HG02759 (cell line): ENCODE data around the gene CGNL1.

Source experiments
- ATAC-seq: cut with Tn5 transposase; IDR thresholded peaks from one replicate; pipeline ENCODE4 v1.9.1; 2021; ENCODE audit warnings: mild to moderate bottlenecking, moderate library complexity; ENCODE audit not compliant: unreplicated experiment

CGNL1 gene

DNA sequence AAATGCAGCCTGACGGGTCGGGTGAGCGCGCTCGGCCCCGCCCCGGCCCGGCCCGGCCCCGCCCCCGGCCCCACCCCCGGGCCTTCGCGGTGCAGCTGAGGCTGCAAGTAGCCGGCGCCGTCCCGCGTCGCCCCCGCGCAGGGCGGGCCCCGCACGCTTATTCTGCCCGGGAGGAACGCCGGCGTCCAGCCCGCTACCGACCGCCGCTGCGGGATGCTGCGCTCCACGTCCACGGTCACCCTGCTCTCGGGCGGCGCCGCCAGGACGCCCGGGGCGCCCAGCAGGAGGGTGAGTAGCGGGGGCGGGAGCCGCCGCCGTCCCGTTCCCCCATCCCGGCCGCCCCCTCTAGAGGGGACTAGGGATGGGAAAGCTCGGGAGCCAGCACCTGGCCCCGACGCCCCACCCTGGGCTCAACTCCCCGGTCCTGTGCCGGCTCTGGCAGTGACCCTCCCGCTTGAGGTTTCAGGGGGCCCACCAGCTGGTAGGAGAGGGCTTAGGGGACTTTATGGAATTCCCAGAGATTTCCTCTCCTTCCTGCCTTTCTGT lies 215.6 kb downstream of the CGNL1 start, which contains the start of gene MYZAP:
MYZAP (plus strand) TSS at position 83 of the 546 bp plus-strand sequence; CDS start at position 214, 131 bp downstream.
- ATAC-seq = peak; percentile 45

DNA sequence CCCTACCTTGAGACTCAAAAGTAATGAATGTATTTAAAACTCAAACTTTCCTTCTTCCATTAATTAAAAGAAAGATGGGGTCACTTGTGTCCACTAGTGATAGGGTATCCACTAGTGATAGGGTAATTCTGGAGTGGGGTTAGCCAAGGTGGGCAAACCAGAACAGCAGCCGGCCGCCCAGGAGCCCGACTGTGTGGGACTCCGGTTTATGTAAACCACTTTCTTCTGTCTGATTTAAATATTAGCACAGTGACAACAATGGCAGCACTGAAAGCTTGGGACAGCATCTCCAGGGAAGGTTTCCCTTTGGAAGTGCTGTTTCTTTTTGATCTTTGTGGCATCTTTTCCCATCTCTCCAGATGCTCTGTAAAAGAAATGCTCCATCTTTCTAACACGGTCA lies 216.1 kb downstream of the CGNL1 start:
- ATAC-seq = no peak

DNA sequence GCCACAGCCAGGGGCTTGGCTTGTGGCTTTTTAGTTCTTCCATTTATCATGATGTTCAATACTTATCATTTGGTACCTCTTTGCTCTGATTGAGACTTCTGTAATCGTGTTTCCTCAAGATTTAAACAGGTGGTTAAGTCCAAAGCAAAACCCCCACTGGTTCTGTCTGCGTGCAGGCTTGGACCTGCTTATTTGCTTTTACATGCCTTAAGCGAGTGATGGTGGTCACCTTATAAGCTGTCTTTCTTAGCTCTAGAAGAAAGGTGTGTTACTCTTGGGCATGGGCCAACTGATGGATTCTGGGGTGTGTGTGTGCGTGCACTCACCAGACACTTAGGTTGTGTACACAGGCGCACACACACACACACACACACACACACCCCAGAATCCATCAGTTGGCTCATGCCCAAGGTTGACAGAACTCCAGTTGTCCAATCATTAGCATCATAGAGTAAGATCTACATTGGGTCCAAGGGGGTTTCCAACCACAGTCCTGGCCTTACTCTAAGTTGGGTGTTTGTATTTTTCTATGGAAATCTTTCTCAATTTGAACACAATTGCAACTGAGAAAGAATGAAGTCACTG lies 216.6 kb downstream of the CGNL1 start:
- no peak for ATAC-seq

DNA sequence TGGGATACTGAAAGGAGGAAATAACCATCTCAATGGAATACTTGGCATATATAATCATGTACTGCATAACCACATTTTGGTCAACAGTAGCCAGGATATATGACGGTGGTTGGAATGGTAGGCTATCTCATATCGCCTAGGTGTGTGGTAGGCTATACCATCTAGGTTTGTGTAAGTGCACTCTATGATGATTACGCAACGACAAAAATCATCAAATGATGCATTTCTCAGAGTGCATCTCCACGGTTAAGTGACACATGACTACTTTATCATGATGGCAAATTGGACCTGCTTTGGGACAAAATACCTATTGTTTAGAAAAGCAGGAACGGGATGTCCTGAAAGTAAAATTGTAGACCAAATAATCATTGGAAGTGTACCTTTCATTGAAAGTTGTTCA lies 218.2 kb downstream of the CGNL1 start:
- ATAC-seq = no peak

DNA sequence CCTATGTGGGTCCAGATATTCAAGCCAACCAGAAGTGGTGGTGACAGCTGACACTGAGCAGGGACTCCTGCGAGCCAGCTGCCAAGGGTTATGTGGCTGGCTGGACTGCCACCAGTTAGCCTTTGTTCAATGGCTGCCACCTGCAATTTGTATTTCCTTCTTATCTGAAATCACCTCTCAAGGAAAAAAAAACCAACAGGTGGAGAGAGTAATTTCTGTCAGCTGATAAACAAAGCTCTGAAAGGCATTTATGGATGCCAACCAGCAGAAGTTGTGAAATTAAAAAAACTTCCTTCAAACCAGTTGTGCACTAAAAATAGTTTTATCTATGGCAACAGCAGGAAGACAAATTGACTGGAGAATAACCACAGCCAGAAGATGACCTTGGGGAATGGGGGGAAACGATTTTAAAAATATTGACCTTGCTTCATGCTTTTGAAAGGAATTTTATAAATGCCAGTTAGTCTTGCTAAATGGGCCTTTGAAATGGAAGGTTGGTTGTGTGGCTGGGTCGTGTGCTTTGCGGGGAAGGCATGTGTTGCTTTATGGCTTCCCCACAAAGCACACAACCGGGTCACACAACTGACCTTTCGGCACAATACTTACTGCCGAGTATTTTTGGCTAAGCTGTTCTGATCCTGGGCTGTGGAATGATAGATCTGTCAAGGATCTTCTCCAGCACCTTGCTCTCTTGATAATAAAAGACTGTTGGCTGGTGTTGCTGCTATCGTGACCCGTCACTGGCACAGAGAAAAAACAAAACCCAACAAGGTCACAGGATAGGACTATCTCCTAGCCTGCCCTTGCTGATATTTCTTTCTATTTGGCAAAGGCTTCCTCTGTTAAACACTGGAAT lies 218.9 kb downstream of the CGNL1 start:
- no peak for ATAC-seq

DNA sequence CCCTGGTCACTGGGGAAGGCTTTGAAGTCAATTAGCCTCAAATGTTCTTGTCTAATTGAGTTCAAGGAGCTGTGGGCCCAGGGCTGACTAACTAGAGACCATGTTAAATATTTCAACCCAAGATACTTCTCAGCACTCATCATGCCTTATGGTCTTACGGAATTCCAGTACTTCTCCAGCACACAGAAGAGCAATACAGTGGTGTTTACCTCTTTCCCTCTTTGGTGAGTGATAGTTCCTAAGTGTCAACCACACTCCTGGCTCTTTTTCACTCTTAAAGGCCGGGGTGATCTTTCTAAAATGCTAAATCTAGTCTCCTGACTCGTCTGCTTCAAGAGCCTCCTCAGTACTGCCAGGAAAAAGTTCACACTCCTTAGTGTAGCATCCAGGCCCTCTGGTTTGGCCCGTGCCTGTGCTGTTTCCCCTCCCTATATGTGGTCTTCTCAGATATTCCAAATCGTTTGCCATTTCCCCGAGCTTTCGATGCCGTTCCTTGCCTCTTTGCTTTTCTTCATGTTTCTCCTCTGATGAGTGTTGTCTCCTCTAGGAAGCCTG lies 220.1 kb downstream of the CGNL1 start:
- ATAC-seq = no peak

DNA sequence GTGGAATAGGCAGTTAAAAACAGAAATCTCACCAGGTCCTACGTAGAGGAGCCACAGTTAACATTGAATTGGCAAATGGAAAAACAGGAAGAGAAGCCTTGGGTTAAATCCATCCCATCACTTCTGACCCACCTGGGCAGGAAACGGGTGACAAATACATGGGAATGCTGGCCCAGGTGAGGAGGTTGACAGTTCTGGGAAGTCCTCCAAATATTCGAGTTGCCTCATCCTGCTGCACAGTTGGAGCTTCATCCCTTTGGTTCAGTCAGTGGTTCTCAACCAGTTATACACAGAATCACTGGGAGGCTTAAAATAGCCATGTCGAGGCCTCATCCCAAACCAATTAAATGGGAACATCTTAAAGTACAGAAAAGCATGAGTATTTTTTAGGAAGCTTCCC lies 220.7 kb downstream of the CGNL1 start:
- ATAC-seq = no peak

DNA sequence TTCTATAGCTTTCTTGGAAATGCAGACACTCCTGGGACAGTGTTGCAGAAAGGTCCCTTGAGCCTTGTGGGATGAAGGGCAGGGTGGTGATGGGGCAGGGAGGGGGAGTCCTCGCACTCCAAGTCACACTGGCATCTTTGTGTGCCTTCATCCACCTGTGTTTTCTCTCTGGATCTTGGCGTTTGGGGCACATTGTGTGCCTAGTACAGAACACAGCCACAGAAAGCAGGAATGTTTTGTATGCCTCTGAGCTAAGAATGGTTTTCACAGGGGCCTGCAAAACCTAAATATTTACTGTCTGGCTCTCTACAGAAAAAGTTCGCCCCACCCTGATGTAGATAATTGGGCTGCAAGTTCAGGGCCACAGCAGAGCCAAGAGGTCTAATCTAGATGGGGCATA lies 221.1 kb downstream of the CGNL1 start:
- no peak for ATAC-seq

DNA sequence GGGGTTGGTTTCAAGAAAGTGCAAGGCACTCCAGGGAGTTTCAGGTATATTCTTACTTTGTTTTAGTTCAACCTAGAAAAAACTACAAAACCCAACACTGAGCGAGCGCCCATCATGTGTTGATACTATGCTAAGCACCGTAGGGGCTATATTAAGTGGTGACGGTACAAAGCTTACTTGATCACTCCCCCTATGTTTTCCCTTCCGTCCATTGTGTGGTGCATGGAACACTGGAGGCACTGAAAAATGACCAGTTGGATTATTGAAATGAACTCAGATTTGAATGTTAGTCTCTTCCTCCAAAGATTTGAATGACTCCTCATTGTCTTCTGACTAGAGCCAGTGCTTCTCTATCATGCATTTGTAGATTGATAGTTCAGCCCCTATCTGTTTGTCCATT lies 222.0 kb downstream of the CGNL1 start:
- no peak for ATAC-seq

DNA sequence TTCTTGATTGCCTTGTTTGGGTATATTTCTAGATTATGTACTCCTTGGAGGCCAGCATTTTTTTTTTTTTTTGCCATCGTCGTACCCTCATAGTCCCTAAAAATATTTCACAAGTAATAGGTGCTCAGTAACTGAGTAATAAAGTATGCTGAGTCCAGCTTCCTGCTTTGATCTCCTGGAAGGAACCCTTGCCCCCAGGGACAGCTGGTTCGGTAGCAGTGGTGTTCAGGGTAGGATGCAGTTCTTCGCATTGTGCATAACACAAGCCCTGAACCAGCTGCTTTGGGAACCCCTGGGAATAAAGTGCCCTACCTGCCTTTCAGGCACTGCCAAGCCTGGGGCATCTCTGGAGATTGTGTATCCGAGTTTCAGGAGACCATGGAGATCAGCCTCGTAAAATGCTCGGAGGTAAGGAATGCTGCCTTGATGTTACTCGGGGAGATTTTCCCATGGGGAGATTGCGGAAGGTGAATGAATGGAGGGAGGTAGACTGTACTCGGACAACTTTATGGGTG lies 223.0 kb downstream of the CGNL1 start:
- ATAC-seq = no peak

DNA sequence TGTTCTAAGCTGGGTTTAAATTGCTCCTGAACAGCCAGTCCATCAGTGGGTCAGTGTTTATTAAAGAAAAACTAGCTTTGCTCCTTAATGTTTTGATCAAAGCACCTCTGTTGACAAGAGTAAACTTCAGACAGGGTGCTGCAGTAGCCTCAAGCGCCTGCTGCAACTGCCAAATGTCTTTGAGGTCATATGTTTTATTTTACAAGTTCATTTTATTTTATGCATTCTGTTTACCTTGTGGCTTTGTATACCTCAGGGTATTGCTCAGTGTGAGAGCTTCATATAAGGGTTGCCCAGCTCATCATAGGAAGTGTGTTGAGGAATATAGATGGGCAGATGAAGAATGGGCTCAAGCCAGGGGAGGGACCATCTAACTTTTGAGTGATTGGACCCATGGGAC lies 223.9 kb downstream of the CGNL1 start:
- no peak for ATAC-seq
